Right lobe of liver (tissue), 6 donors: ENCODE results near the gene TST. TPM values are rescaled to one million over a fixed set of nuclear protein-coding genes. Genes with fewer than 3 reads are reported as not detected.

Experiments
- ATAC-seq, 4 donors: fragments of 200-7000 bp; cut with Tn5 transposase; one replicate each; pipeline ENCODE4 v1.9.1; 2020; ENCODE audit warnings: mild to moderate bottlenecking in 4 of 4, moderate library complexity in 4 of 4
- DNase-seq, 3 donors: peaks; one replicate each; pipeline ENCODE4 v3.0.0-alpha.2; 2020
- H3K27ac ChIP-seq, 3 donors: fragments of 200-600 bp; one replicate each; pipeline ENCODE4 v1.8.0; 2022
- H3K27me3 ChIP-seq, 2 donors: fragments of 200-600 bp; one replicate each; pipeline ENCODE4 v1.8.0; 2022
- H3K36me3 ChIP-seq, 4 donors: fragments of 200-600 bp; sonication (generic) in 1 of 4; one replicate each; pipeline versions ENCODE4 v1.5.1 to v1.8.0; 2017 to 2022; ENCODE audit warnings: control low read depth in 1 of 4
- H3K4me1 ChIP-seq, 4 donors: fragments of 200-600 bp; sonication (generic) in 1 of 4; one replicate each; pipeline versions ENCODE4 v1.5.1 to v1.8.0; 2017 to 2022; ENCODE audit warnings: control low read depth in 1 of 4
- H3K4me3 ChIP-seq, 3 donors: fragments of 200-600 bp; one replicate each; pipeline ENCODE4 v1.8.0; 2022
- H3K9me3 ChIP-seq, 4 donors: fragments of 200-600 bp; sonication (generic) in 1 of 4; one replicate each; pipeline versions ENCODE4 v1.5.1 to v1.8.0; 2017 to 2022; ENCODE audit warnings: control low read depth in 1 of 4
- POLR2A ChIP-seq: fragments of 450-650 bp; IDR thresholded peaks from one replicate; pipeline ENCODE4 v1.6.1; 2017; ENCODE audit warnings: antibody characterized with exemption, mild to moderate bottlenecking
- WGBS: methylation state at CpG from one replicate; pipeline ENCODE4 v1.1.6; 2018; ENCODE audit warnings: low coverage, low lambda C conversion rate; ENCODE audit not compliant: insufficient coverage; ENCODE audit errors: missing lambda C conversion rate; 5-methylcytosine and 5-hydroxymethylcytosine counted together
- intact Hi-C, 2 donors: fragments of 100-400 bp; cut with DNase I; formaldehyde crosslinking; loops; one replicate each; pipeline versions ENCODE4 v1.11.2 to v1.14.1; 2022
- total RNA-seq, 6 experiments: library from RNA; depleted of rRNA in 2 of 6; stranded (reverse); fragments of >200 nt in 2 of 6; fragmentation: NEBNext Ultra II Directional in 3 of 6; extraction: Animal tissue kit (Norgen Biotek cat#: 25700) in 3 of 6; gene quantifications; one replicate each; pipeline versions ENCODE4 v1.1.0 to v1.2.4, GENCODE V29; 2016 to 2023
- TF ChIP-seq, protein P1 (sequence below), 4 donors: fragments of 200-600 bp in 3 of 4; fragments of 450-650 bp in 1 of 4; IDR thresholded peaks; one replicate each; pipeline versions ENCODE4 v1.5.1 to v1.8.0; 2016 to 2022; ENCODE audit warnings: antibody characterized with exemption in 4 of 4, mild to moderate bottlenecking in 2 of 4
- donor health status: DM: no; HTN: yes; CAD: no.
- donor health status: DM: no; HTN: no; CAD: no.
- donor health status: DM: no; HTN: no; CAD: no.
- donor health status: DM: no; HTN: yes; CAD: no.
- donor health status: DM: no; HTN: yes; CAD: no.

TST gene
- total RNA-seq, 6 experiments from 2014 or later = 223 to 355 (median 321) TPM

DNA sequence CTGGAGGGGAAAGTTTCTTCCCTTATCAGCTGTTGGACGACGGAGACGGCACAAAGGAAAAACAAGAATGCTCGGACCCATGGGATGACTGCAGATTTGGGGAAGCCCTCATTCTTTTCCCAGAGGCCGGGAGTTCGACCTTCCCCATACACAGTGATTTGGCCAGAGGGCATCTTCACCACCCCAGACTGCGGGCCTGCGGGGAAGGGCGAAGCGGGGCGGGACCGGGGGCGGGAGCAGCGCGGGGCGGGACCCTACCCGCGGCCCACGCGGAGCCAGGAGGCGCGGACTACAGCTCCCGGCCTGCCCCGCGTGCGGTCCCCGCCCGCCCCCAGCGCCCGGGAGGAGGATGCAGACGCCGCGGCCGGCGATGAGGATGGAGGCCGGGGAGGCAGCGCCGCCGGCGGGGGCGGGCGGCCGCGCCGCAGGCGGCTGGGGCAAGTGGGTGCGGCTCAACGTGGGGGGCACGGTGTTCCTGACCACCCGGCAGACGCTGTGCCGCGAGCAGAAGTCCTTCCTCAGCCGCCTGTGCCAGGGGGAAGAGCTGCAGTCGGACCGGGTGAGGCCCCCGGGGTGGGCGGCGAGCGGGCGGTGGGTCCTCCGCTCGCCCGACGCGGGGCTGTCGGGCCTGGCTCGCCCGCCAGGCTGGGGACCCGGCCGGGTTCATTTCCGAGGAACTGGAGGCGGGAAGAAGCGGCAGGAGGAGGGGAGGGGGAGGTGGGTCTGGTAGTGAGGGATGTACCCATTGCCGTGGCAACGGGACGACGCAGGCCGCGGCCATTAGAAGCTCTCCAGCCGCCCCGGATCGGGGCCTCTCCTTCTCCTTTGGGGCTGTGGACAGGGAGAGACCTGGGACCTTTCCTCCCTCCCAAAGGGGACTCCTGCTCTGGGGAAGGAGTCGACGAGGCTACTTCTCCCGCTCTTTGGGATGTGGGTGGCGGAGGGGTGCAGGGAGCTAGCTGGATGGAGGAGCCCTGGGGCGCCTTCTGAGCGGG lies 32.4 kb upstream of the TST start, which contains the start of gene KCTD17:
Gene KCTD17 (plus strand): TSS at position 352 of the 995 bp plus-strand sequence. CDS start 19 bp downstream, at position 371.
- 0% methylated on average over 7 of the region's 89 CpGs for WGBS
- H3K27ac ChIP-seq = no peak within 1 kb of the TSS

GRCh38 chr22:37050913-37051312 lies 31.7 kb upstream of the TST start:
- DNase-seq (no peak), ATAC-seq (no peak)
- no peak overlapping the region for H3K4me3 ChIP-seq
- TF ChIP-seq, protein P1, sequence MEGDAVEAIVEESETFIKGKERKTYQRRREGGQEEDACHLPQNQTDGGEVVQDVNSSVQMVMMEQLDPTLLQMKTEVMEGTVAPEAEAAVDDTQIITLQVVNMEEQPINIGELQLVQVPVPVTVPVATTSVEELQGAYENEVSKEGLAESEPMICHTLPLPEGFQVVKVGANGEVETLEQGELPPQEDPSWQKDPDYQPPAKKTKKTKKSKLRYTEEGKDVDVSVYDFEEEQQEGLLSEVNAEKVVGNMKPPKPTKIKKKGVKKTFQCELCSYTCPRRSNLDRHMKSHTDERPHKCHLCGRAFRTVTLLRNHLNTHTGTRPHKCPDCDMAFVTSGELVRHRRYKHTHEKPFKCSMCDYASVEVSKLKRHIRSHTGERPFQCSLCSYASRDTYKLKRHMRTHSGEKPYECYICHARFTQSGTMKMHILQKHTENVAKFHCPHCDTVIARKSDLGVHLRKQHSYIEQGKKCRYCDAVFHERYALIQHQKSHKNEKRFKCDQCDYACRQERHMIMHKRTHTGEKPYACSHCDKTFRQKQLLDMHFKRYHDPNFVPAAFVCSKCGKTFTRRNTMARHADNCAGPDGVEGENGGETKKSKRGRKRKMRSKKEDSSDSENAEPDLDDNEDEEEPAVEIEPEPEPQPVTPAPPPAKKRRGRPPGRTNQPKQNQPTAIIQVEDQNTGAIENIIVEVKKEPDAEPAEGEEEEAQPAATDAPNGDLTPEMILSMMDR (IDR thresholded peaks at IDR 0.05) = no peak
- no peak for TF ChIP-seq POLR2A
- H3K27ac ChIP-seq = no peak overlapping the region
- no peaks in the 10 kb centered on the region for H3K27me3 ChIP-seq
- peaks cover 0 to 9% (median 0%) of the 10 kb centered on the region in 4 donors for H3K4me1 ChIP-seq
- H3K36me3 ChIP-seq = no peaks in the 10 kb centered on the region
- no peaks in the 10 kb centered on the region for H3K9me3 ChIP-seq
- 17% methylated on average over 1 of the region's 6 CpGs for whole genome bisulfite sequencing
- intact Hi-C loops = no loop called here

More for the DNA sequence above, 32.4 kb upstream of the TST start, which contains the start of gene KCTD17:
- no peaks in the 10 kb centered on the region for H3K36me3 ChIP-seq
- H3K4me3 ChIP-seq = peak within 1 kb of the TSS; percentile 41 to 58 (median 52)
- peaks cover 0 to 9% (median 0%) of the 10 kb centered on the region in 4 donors for H3K4me1 ChIP-seq
- H3K27me3 ChIP-seq = no peaks in the 10 kb centered on the region
- DNase-seq (peak in 2 of 3 donors; percentile 76 to 80), ATAC-seq (peak; percentile 83 to 89 (median 85))
- no peaks in the 10 kb centered on the region for H3K9me3 ChIP-seq
- intact Hi-C loops = no loop called here
- TF ChIP-seq, protein P1 (IDR thresholded peaks at IDR 0.05) = no peak
- TF ChIP-seq POLR2A = peak; percentile 45

- ATAC-seq (no peak), DNase-seq (no peak)
- Histone ChIP-seq H3K36me3 (no peaks in the 10 kb centered on the region), H3K4me3 (no peak overlapping the region), H3K4me1 (peaks cover 0 to 13% (median 3%) of the 10 kb centered on the region in 4 donors), H3K27ac (no peak overlapping the region), H3K9me3 (no peaks in the 10 kb centered on the region), H3K27me3 (no peaks in the 10 kb centered on the region)
- TF ChIP-seq, protein P1 (IDR thresholded peaks at IDR 0.05) = no peak
- TF ChIP-seq POLR2A = no peak
- no CpG with 5 or more reads among the region's 2 CpGs for whole genome bisulfite sequencing
- intact Hi-C loops = no loop called here
Measured at GRCh38 chr22:37049224-37049623, 30.0 kb upstream of the TST start.

- no peak for DNase-seq
- no peak overlapping the region for H3K27ac ChIP-seq
- 100% methylated on average over 4 of the region's 6 CpGs for WGBS
- no peak overlapping the region for H3K4me3 ChIP-seq
- H3K36me3 ChIP-seq = no peaks in the 10 kb centered on the region
- TF ChIP-seq POLR2A = no peak
- intact Hi-C loops = no loop called here
- ATAC-seq = no peak
- H3K9me3 ChIP-seq = no peaks in the 10 kb centered on the region
- H3K4me1 ChIP-seq = peaks cover 0 to 24% (median 7%) of the 10 kb centered on the region in 4 donors
- no peaks in the 10 kb centered on the region for H3K27me3 ChIP-seq
Measured at GRCh38 chr22:37048133-37048532, 28.9 kb upstream of the TST start.

- TF ChIP-seq, protein P1 (IDR thresholded peaks at IDR 0.05) = no peak
- no peak for TF ChIP-seq POLR2A
- Histone ChIP-seq H3K36me3 (no peaks in the 10 kb centered on the region), H3K4me3 (no peak overlapping the region), H3K4me1 (peaks cover 0 to 28% (median 10%) of the 10 kb centered on the region in 4 donors), H3K27me3 (no peaks in the 10 kb centered on the region), H3K9me3 (no peaks in the 10 kb centered on the region), H3K27ac (no peak overlapping the region)
- ATAC-seq = no peak
- intact Hi-C loops = no loop called here
- WGBS = 100% methylated on average over 3 of the region's 7 CpGs
- DNase-seq = no peak
Measured at GRCh38 chr22:37047006-37047405, 27.8 kb upstream of the TST start.
